ENCODE measurements around the gene BRF1.

The BRF1 gene

GRCh38 chr14:105228562-105228961 lies 72.2 kb downstream of the BRF1 start:
- no peaks in the 10 kb centered on the region for H3K27me3 ChIP-seq (ENCODE audit: control insufficient read depth, low read length)
- no peaks in the 10 kb centered on the region for H3F3A ChIP-seq (ENCODE audit: control insufficient read depth, insufficient read depth)
- H3K9me3 ChIP-seq (ENCODE audit: control insufficient read depth, insufficient read depth, low read length): no peaks in the 10 kb centered on the region; the same call in 1 of the 2 replicates
- H3K36me3 ChIP-seq (ENCODE audit: control insufficient read depth, low read length): peaks cover 4% of the 10 kb centered on the region
- no peak overlapping the region for H3K4me3 ChIP-seq (ENCODE audit: low read length)
- H4K20me1 ChIP-seq (ENCODE audit: control insufficient read depth, insufficient read depth, low read depth, low read length): no peaks in the 10 kb centered on the region
- H3K4me1 ChIP-seq (ENCODE audit: control insufficient read depth, low read length): no peaks in the 10 kb centered on the region
- H3K27ac ChIP-seq (ENCODE audit: low read depth, low read length): no peak overlapping the region
- peaks cover 3% of the 10 kb centered on the region; the same call in 1 of the 2 replicates for H3K79me2 ChIP-seq (ENCODE audit: control insufficient read depth, low read length)
- no peak overlapping the region for H3K4me2 ChIP-seq (ENCODE audit: low read length)
- H3K9me2 ChIP-seq (replicated peaks; ENCODE audit: control insufficient read depth, low read length): no peaks in the 10 kb centered on the region
- TF ChIP-seq CTCF (IDR thresholded peaks at IDR 0.05; ENCODE audit: low read depth, low read length, poor library complexity, severe bottlenecking): no peak
- no peak for TF ChIP-seq EZH2phosphoT487 (IDR thresholded peaks at IDR 0.05; ENCODE audit: borderline replicate concordance, low read length)

GRCh38 chr14:105227346-105227745 lies 73.5 kb downstream of the BRF1 start:
- Histone ChIP-seq H3K4me1 (ENCODE audit: control insufficient read depth, low read length) (no peaks in the 10 kb centered on the region), H4K20me1 (ENCODE audit: control insufficient read depth, insufficient read depth, low read depth, low read length) (no peaks in the 10 kb centered on the region), H3F3A (ENCODE audit: control insufficient read depth, insufficient read depth) (no peaks in the 10 kb centered on the region), H3K27me3 (ENCODE audit: control insufficient read depth, low read length) (no peaks in the 10 kb centered on the region), H3K36me3 (ENCODE audit: control insufficient read depth, low read length) (peaks cover 8% of the 10 kb centered on the region), H3K4me3 (ENCODE audit: low read length) (no peak overlapping the region), H3K9me2 (replicated peaks; ENCODE audit: control insufficient read depth, low read length) (no peaks in the 10 kb centered on the region), H3K9me3 (ENCODE audit: control insufficient read depth, insufficient read depth, low read length) (no peaks in the 10 kb centered on the region; the same call in 1 of the 2 replicates), H3K4me2 (ENCODE audit: low read length) (no peak overlapping the region), H3K79me2 (ENCODE audit: control insufficient read depth, low read length) (peaks cover 3% of the 10 kb centered on the region; the same call in 1 of the 2 replicates), H3K27ac (ENCODE audit: low read depth, low read length) (no peak overlapping the region)
- no peak for TF ChIP-seq EZH2phosphoT487 (IDR thresholded peaks at IDR 0.05; ENCODE audit: borderline replicate concordance, low read length)
- no peak for TF ChIP-seq CTCF (IDR thresholded peaks at IDR 0.05; ENCODE audit: low read depth, low read length, poor library complexity, severe bottlenecking)

GRCh38 chr14:105226198-105226597 lies 74.6 kb downstream of the BRF1 start:
- TF ChIP-seq CTCF (IDR thresholded peaks at IDR 0.05; ENCODE audit: low read depth, low read length, poor library complexity, severe bottlenecking): no peak
- TF ChIP-seq EZH2phosphoT487 (IDR thresholded peaks at IDR 0.05; ENCODE audit: borderline replicate concordance, low read length): no peak
- Histone ChIP-seq H4K20me1 (ENCODE audit: control insufficient read depth, insufficient read depth, low read depth, low read length) (no peaks in the 10 kb centered on the region), H3K36me3 (ENCODE audit: control insufficient read depth, low read length) (peaks cover 8% of the 10 kb centered on the region), H3K4me3 (ENCODE audit: low read length) (no peak overlapping the region), H3F3A (ENCODE audit: control insufficient read depth, insufficient read depth) (no peaks in the 10 kb centered on the region), H3K9me3 (ENCODE audit: control insufficient read depth, insufficient read depth, low read length) (no peaks in the 10 kb centered on the region), H3K27me3 (ENCODE audit: control insufficient read depth, low read length) (no peaks in the 10 kb centered on the region), H3K4me1 (ENCODE audit: control insufficient read depth, low read length) (no peaks in the 10 kb centered on the region), H3K27ac (ENCODE audit: low read depth, low read length) (no peak overlapping the region), H3K4me2 (ENCODE audit: low read length) (no peak overlapping the region), H3K79me2 (ENCODE audit: control insufficient read depth, low read length) (no peaks in the 10 kb centered on the region), H3K9me2 (replicated peaks; ENCODE audit: control insufficient read depth, low read length) (no peaks in the 10 kb centered on the region)

Data from DOHH2 (cell line).